D721Med (cell line): ENCODE measurements around the gene SLC26A11.

Source experiments
- DNase-seq: peaks from one replicate; pipeline ENCODE4 v3.0.0; 2011; ENCODE audit warnings: low spot score; ENCODE audit not compliant: insufficient read length
- FAIRE-seq: peaks from 2 replicates; lab custom pipeline; 2011; peaks lifted over from hg19 to GRCh38; lab: Jason Lieb, UNC
- TF ChIP-seq, protein P1 (sequence below): IDR thresholded peaks from 2 replicates; pipeline ENCODE4 v1.5.1; 2012; ENCODE audit warnings: mild to moderate bottlenecking, control low read depth; ENCODE audit not compliant: insufficient read depth; ENCODE audit errors: missing control alignments

Gene SLC26A11

DNA sequence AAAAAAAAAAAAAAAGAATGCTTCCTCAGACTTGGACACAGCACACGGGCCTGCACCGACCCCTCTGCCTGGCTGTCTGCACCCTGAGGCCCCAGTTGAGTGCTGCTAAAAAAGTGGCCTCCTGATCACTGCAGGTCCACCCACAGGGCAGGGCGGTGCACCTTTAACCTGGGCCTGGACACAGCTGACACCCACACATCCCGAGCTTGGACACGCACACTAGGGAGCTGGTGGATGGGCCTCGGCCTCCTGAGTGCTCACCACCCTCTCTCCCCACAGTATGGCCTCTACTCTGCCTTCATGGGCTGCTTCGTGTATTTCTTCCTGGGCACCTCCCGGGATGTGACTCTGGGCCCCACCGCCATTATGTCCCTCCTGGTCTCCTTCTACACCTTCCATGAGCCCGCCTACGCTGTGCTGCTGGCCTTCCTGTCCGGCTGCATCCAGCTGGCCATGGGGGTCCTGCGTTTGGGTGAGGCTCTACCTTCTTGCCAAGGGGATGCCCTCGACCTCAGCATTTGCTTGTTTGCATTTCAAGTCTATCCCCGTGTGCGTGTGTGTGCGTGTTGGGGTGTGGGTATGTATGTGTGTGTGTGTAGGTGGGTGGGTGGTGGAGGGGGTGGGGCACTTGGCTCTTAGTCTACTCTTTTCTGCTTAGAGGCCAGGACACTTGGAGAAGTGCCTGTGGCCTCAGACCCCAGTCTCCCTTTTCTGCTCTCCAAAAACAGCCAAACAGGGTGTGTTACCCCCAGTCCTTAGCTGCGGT, 2.3 kb downstream of the SLC26A11 start:
- FAIRE-seq = no peak
- no peak for DNase-seq
- TF ChIP-seq, protein P1, sequence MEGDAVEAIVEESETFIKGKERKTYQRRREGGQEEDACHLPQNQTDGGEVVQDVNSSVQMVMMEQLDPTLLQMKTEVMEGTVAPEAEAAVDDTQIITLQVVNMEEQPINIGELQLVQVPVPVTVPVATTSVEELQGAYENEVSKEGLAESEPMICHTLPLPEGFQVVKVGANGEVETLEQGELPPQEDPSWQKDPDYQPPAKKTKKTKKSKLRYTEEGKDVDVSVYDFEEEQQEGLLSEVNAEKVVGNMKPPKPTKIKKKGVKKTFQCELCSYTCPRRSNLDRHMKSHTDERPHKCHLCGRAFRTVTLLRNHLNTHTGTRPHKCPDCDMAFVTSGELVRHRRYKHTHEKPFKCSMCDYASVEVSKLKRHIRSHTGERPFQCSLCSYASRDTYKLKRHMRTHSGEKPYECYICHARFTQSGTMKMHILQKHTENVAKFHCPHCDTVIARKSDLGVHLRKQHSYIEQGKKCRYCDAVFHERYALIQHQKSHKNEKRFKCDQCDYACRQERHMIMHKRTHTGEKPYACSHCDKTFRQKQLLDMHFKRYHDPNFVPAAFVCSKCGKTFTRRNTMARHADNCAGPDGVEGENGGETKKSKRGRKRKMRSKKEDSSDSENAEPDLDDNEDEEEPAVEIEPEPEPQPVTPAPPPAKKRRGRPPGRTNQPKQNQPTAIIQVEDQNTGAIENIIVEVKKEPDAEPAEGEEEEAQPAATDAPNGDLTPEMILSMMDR = no peak

DNA sequence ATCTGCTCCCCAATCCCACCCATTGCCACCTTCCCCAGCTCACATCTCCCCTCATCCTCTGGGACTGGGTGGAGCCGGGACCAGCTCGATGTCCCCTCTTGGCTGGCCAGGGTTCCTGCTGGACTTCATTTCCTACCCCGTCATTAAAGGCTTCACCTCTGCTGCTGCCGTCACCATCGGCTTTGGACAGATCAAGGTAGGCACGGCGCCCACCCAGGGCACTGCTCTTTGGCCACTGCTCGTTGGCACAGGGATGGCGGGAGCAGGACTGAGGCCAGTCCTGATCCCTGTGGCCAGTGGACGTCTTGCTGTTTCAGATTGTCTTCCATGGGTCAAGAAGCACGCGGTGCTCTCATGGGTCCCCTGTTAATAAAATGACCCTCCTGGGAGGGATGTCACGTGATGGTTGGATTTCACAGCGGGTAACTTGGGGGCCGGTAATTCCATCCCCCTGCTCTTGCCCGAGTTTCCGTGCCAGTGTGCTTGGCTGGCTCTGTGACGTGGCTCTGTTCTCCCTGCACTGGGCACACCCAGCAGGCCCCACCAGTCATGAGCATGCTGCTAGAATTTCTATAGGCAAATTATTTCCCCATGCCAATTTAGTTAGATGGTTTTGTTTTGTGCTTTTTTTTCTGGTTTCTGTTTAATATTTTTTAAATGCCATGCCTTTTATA, 3.1 kb downstream of the SLC26A11 start:
- TF ChIP-seq, protein P1 = no peak
- DNase-seq = no peak
- no peak for FAIRE-seq

DNA sequence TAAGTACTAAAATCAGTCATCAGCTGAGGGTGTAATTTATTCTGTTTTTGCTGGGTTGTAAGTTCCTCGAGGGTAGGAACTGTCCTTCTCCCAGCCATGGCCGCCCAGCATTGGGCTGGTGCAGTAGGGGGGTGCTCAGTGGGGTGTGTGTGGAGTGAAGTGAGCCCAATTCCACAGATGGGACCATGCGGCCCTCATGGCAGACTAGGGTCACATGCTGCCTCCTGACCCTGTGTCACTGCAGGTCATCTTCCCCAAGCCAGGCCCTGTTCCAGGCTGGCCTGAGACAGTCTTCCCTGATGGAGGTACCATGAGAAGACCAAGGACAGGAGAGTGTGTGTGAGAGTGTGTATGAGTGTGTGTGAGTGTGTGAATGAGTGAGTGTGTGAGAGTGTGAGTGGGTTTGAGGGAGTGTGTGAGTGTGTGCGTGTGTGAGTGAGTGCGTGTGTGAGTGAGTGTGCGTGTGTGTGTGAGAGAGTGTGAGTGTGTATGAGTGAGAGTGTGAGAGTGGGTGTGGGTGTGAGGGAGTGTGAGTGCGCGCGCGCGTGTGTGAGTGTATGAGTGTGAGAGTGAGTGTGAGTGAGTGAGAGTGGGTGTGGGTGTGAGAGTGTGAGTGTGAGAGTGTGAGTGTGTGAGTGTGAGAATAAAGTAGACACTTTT, 3.7 kb downstream of the SLC26A11 start:
- FAIRE-seq = no peak
- TF ChIP-seq, protein P1 = no peak
- no peak for DNase-seq

DNA sequence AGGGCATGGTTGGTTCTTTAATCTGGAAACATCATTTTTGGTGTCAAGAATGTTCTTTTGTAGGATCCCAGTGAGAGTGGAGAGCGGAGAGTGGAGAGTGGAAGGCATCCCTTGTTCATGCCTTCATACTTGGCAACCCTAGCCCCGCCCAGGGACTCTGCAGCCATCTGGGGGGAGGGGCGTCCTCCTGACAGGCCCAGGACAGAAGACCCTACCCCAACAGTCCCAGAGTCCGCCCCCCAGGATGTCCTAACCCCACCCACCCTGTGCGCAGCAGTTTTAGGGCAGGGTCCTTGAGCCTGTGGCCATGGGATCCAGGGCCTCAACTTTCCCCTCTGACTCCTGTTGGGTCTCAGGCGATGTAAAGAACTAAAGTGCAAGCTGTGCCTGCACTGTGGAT, 4.5 kb downstream of the SLC26A11 start:
- FAIRE-seq (no peak), DNase-seq (no peak)
- TF ChIP-seq, protein P1 = no peak

DNA sequence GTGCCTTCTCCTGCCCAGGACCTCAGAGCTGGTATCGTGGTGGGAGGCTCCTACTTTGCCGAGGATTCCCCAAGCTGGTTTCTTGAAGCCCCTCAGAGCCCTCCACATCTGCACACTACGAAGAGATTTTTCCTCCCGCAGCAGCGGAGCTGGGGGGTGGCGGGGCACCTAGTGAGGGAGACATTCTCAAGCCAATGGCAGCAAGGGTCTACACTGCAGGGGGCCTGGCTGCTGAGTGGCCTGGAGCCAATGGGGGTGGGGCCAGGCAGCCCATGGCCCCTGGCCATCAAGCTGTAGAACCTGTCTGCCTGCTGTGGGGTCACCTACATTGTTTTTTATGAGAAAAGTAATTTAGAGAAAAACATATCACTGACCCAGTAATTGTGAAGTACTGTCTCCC, 5.0 kb downstream of the SLC26A11 start:
- no peak for FAIRE-seq
- TF ChIP-seq, protein P1 = no peak
- DNase-seq = no peak

DNA sequence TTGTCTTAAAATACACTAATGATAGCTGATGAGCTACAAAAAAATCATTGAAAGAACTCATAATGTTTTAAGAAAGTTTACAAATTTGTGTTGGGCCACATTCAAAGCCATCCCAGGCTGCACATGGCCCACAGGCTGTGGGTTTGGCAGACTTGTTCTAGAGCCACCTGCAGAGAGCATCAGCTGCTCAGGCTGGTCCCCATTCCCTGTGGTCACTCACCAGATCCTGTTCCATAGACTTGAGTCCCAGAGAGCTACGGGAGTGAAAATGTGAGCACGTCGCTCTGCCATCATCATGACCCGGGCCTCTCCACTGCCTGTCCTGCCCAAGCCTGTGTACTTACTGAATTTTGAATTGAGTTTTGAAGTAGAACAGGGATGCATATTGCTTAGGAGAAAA, 6.9 kb downstream of the SLC26A11 start:
- DNase-seq (no peak), FAIRE-seq (no peak)
- TF ChIP-seq, protein P1 = no peak
